GM12873 (cell line): Measurements from ENCODE around the gene LRRC58.

ENCODE experiments used
- TF ChIP-seq, protein P1 (sequence below): IDR thresholded peaks from 2 replicates; pipeline ENCODE4 v1.5.1; 2012; ENCODE audit warnings: low read depth, mild to moderate bottlenecking, moderate library complexity, low read length, control low read depth; ENCODE audit not compliant: insufficient read depth; ENCODE audit errors: missing control alignments

Gene LRRC58

DNA sequence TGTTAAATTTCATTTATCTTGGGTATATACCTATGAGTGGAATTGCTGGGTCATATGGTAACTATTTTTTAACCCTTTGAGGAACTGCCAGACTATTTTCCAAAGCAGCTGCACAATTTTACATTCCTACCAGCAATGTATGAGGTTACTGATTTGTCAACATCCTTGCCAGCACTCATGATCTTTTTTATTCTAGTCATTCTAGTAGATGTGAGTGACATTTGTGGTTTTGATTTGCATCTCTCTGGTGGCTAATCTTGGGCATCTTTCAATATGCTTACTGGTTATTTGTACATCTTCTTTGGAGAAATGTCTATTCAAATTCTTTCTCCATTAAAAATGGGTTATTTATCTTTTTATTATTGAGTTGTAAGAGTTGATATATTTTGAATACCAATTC is 21.3 kb upstream of the LRRC58 start:
- TF ChIP-seq, protein P1, sequence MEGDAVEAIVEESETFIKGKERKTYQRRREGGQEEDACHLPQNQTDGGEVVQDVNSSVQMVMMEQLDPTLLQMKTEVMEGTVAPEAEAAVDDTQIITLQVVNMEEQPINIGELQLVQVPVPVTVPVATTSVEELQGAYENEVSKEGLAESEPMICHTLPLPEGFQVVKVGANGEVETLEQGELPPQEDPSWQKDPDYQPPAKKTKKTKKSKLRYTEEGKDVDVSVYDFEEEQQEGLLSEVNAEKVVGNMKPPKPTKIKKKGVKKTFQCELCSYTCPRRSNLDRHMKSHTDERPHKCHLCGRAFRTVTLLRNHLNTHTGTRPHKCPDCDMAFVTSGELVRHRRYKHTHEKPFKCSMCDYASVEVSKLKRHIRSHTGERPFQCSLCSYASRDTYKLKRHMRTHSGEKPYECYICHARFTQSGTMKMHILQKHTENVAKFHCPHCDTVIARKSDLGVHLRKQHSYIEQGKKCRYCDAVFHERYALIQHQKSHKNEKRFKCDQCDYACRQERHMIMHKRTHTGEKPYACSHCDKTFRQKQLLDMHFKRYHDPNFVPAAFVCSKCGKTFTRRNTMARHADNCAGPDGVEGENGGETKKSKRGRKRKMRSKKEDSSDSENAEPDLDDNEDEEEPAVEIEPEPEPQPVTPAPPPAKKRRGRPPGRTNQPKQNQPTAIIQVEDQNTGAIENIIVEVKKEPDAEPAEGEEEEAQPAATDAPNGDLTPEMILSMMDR: no peak

DNA sequence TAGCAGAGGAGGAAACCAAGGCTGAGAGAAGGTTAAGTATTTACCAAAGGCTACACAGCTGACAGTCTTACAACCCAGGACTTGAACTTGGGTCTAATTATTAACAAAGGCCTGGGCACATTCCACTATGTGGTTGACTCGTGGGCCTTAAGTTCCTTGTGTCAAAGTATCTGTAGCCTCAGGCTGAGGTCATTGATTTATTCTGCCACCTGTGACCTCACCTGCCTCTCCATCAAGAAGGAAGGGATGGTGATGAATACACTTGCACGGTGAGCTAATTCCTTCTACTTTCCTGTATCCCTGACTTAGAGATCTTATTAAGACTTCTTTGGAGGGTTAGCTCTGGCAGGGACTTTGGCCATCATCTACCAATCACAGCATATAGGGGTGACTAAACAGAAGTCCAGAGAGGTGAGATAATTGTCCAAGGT is 19.9 kb upstream of the LRRC58 start:
- TF ChIP-seq, protein P1: no peak

DNA sequence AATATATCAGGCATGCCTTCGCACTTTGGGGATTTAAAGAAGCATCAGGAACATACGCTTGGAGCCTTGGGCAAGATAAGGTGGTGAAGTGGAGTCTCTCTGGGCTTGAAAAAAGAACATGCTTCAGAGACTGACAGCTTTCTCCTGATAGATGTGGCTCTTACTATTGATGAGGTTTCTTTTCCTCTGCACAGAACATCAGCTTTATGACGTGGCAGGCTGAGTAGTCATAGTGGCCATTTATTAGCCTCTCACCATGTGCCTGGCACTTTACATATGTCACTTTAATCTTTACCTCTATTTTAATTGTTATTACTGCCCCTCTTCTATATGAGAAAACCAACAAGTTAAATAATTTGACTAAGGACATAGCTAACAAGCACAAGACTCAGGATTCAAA is 19.0 kb upstream of the LRRC58 start:
- TF ChIP-seq, protein P1: no peak

DNA sequence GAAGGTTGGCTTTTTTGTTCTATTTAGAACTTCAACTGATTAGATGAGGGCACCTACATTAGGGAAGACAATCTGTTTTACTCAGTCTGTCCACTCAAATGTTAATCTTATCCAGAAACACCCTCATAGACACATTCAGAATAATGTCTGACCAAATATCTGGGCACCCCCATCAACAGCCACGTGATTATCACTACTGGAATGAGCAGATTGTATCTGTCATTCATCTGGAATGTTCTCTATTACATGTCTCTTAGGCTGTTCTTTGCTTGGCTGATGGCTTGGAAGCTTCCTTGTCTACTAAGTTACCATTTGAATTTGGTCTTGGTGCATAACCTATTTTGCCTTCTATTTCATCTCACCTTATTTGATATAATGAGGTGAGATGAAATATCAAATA is 15.7 kb upstream of the LRRC58 start:
- TF ChIP-seq, protein P1: no peak

DNA sequence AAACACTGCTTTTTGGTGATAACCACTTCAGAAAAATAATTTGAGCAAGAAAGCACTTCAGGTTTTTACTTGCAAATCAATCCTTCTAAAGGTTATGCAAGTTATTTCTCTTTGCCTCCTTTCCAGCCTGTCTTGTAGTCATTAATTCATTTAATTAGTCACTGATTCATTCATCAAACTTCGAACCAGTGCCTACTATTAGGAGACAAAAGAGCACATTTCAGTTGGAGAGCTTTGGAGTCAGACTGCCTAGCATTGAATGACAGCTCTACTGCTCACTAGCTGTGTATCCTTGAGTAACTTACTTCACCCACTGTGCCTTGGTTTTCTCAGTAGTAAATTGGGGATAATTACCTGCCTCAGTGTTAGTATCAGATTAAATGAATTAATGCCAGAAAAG is 14.9 kb upstream of the LRRC58 start:
- TF ChIP-seq, protein P1: no peak

DNA sequence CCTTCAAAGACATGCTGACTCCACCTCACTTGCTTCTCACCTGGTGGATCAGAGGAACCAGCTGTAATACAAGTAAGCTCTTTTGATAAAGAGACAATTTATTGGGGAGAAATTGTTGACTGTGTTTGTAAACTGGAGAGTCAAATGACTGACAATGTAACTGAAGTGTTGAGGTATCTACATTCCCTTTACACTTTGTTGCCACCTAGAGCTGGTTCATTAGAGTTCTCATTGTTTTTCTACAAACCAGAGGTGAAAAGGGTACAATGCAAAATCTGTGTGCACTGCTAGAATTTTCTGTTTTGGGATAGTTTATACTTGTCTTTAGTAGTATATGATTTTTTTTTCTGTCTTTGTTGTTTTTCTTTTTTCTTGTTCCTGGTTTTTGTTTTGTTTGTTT is 8.7 kb upstream of the LRRC58 start:
- TF ChIP-seq, protein P1: no peak

DNA sequence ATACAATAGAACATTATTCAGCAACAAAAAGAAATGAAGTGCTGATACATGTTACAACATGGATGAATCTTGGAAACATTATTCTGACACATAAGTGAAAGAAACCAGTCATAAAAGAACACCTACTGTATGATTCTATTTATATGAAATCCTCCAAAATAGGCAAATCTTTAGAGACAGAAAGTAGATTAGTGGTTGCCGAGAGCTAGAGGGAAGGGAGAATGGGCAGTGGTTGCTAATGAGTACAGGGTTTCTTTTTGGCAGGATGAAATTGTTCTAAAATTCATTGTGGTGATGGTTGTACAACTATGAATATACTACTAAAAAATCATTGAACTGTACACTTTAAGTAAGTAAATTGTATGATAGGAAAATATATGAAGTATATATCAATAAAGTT is 6.3 kb upstream of the LRRC58 start:
- TF ChIP-seq, protein P1: no peak
